ENCODE data around the gene SEPTIN1.

SEPTIN1 gene

GRCh38 chr16:30335598-30336474 lies 46.5 kb downstream of the SEPTIN1 start:
- DNase-seq, result peak in 1 of 5 experiments; percentile 36

GRCh38 chr16:30335028-30335597 lies 47.2 kb downstream of the SEPTIN1 start:
- DNase-seq, result peak; percentile 71 to 88 (median 77)

- peak; percentile 71 to 89 (median 81) for DNase-seq
Observed at GRCh38 chr16:30334473-30334989, 47.8 kb downstream of the SEPTIN1 start.
